ENCODE measurements around the gene TMEM107.
A peak's percentile ranks its signal among the peaks of the same experiment; 100 is the strongest.
"Not testable (repeated sequence)": the region's sequence is repeated elsewhere in the genome, so short reads cannot be mapped to it uniquely, and the experiment has no call there.

TMEM107 gene

DNA sequence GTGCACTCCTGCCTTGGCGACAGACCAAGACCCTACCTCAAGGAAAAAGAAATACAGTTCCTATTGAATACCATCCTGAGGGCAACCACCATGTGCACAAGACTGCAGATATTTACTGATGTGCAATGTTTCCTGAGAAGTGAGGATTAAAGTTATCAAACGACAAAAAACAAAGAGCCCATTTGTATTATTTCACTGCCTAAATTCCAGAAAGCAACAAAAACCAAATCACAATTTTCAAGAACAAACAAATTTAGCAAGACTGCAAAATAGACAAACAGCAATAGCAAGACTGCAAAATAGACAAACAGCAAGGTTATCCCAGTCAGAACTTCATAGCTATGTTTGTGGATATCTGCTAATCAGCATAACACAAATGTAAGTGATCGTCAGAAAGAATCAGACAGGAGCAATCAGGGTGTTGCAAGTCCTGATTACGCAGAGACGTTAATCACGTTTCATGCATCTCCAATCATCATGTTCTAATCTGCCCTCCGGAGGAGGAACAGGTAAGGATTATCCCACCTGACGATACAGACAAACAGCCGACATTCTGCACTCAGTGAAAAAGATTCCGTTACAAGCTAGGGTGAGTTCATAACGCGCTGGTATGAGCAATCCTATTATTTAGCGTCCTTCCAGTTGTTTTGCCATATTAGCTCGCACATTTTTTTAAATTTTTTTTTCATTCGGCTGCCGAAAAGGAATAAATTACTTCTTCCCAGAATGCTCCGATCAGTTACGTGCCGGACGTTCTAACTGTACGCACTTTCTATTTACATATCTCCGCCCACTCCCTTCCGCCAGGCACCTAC, 2.9 kb downstream of the TMEM107 start:
- ChIA-PET CTCF (no interaction called here), POLR2A (interaction anchor here (0.5 to 2.1 kb wide), 24 partner anchors 10 to 486 kb away, joined by 3 to 17 read pairs (median 6); partner anchors contain the start of genes BORCS6, CTC1, HES7 and PER1)
- TF ChIP-seq, protein P1, sequence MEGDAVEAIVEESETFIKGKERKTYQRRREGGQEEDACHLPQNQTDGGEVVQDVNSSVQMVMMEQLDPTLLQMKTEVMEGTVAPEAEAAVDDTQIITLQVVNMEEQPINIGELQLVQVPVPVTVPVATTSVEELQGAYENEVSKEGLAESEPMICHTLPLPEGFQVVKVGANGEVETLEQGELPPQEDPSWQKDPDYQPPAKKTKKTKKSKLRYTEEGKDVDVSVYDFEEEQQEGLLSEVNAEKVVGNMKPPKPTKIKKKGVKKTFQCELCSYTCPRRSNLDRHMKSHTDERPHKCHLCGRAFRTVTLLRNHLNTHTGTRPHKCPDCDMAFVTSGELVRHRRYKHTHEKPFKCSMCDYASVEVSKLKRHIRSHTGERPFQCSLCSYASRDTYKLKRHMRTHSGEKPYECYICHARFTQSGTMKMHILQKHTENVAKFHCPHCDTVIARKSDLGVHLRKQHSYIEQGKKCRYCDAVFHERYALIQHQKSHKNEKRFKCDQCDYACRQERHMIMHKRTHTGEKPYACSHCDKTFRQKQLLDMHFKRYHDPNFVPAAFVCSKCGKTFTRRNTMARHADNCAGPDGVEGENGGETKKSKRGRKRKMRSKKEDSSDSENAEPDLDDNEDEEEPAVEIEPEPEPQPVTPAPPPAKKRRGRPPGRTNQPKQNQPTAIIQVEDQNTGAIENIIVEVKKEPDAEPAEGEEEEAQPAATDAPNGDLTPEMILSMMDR (IDR thresholded peaks at IDR 0.05; ENCODE audit: insufficient read depth, low read length, missing control alignments), result no peak
- DNase-seq (ENCODE audit: low read depth, low spot score), result peak; percentile 91
- peak overlapping the region; percentile 55 for H3K4me3 ChIP-seq (ENCODE audit: low read depth, low read length)

DNA sequence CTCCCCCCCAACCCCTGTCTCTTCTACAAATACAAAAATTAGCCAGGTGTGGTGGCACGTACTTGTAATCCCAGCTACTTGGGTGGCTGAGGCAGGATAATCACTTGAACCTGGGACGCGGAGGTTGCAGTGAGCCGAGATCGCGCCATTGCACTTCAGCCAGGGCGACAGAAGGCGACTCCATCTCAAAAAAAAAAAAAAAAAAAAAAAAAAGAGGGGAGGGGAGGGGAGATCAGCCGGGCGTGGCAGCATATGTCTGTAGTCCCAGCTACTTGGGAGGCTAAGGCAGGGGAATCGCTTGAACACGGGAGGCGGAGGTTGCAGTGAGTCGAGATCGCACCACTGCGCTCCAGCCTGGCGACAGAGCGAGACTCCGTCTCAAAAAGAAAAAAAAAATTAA, 6.0 kb downstream of the TMEM107 start:
- ChIA-PET CTCF (interaction anchor here (1.0 to 1.9 kb wide), 3 partner anchors 11 to 90 kb away, joined by 3 to 6 read pairs (median 4); partner anchors contain the start of gene HES7), POLR2A (interaction anchor here (0.7 kb wide), 1 partner anchor 52 kb away, joined by 5 read pairs; no protein-coding TSS in a partner anchor)
- not testable (repeated sequence) for DNase-seq (ENCODE audit: low read depth, low spot score); H3K4me3 ChIP-seq (ENCODE audit: low read depth, low read length)

DNA sequence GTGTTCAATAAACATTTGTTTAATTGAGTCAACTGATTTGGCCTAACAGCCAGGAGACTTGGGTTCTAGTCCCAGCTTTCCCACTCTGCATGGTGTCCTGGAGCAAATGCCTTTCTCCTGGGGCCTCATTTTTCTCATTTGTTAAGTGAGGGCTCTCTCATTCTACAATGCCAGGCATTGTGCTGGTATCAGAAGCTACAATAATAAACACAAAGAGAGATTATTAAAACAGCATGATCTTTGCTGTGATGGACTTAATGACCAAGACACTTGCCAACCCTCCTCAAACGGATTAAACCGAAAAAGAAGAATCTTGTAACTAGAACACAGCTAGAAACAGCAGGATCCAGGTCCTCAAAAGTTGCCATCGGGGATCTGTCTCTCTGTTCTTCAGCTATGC, 8.7 kb downstream of the TMEM107 start:
- no peak overlapping the region for H3K4me3 ChIP-seq (ENCODE audit: low read depth, low read length)
- CTCF ChIA-PET, result interaction anchor here (0.9 to 2.6 kb wide), 6 partner anchors 9 to 107 kb away, joined by 3 to 13 read pairs (median 4); no protein-coding TSS in a partner anchor
- DNase-seq (ENCODE audit: low read depth, low spot score), result no peak
- TF ChIP-seq, protein P1 (IDR thresholded peaks at IDR 0.05; ENCODE audit: insufficient read depth, low read length, missing control alignments), result no peak
- POLR2A ChIA-PET, result no interaction called here

DNA sequence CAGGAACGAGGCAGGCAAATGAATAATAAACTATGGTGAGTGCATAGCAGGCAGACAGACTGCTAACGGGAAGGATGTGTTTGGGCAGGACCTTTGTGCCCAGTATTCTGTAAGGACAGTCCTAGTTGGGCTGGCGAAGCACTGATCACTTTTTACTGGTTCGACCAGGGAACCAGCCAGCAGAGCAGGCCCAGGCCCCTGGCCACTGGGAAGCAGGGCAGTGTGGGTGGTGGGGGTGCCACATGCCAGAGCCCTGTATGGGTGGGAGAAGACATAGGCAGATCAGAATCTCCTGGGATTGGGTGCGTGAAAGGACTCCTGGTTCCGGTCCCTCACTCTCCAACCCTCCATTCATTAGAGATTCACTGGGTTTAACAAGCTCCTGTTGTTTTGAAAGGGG, 9.4 kb downstream of the TMEM107 start:
- CTCF ChIA-PET, result interaction anchor here (0.6 to 2.6 kb wide), 3 partner anchors 8 to 109 kb away, joined by 3 to 13 read pairs (median 3); no protein-coding TSS in a partner anchor
- TF ChIP-seq, protein P1 (IDR thresholded peaks at IDR 0.05; ENCODE audit: insufficient read depth, low read length, missing control alignments), result no peak
- no peak overlapping the region for H3K4me3 ChIP-seq (ENCODE audit: low read depth, low read length)
- DNase-seq (ENCODE audit: low read depth, low spot score), result no peak
- POLR2A ChIA-PET, result no interaction called here

DNA sequence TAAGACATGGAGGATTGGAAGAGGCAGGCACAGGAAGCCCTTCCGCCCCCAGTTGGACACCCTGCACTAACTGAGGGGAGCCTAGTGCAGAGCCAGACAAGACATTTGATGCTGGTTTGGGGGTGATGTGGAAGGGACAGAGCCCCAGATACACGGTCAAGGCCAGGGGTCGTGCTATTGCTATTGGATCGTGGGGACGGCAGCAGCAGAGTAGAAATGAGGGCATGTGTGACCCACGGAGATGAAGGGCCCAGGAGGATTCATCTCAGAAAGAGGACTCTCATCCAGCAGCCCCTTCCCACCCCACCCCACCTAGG, 11.4 kb downstream of the TMEM107 start:
- POLR2A ChIA-PET, result interaction anchor here (0.6 to 2.5 kb wide), 2 partner anchors 9 to 621 kb away, joined by 3 to 14 read pairs; no protein-coding TSS in a partner anchor
- no peak for DNase-seq (ENCODE audit: low read depth, low spot score)
- H3K4me3 ChIP-seq (ENCODE audit: low read depth, low read length), result no peak overlapping the region
- CTCF ChIA-PET, result interaction anchor here (1.0 to 1.8 kb wide), 3 partner anchors 44 to 72 kb away, joined by 3 to 6 read pairs (median 3); partner anchors contain the start of gene ALOXE3
- TF ChIP-seq, protein P1 (IDR thresholded peaks at IDR 0.05; ENCODE audit: insufficient read depth, low read length, missing control alignments), result no peak

DNA sequence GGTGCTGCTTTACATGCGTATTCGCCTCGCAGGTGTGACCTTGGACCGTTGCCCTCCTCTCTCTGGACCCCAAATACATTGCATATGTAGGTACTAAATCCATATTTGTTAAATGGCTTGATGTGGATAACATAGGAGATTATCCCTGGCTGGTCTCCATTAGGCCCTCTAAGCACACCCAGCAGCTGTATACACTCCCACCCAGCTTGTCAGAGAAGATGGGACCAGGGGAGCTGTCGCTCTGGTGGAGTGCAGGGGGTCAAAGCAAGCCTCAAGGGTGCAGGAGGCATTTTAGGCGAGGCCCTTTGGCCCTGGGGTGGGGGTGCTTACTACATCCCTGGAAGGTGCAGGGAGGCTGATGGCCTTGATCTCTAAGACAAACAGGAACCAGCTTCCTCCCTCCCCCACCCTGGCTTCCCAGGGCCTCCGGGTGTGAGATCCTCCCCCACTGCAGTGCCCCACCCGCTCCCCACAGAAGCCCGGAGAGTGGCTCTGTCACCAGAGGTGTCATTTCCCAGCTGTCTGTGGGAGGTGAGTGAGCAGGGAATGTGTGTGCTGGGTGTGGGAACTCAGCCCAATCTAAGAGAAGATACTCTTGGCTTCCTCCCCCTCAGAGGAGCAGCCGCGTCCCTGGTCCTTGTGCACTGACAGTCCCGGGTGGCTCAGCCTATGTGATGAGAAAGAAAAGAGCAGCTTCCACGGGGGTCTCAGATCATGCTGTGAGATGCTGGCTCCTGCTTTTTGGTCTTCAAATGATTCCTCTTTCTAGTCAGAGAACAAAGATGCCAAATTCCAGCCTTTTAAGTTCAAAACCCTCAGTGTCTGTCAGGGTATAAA, 12.0 kb downstream of the TMEM107 start:
- ChIA-PET POLR2A (interaction anchor here (0.6 to 2.5 kb wide), 2 partner anchors 9 to 622 kb away, joined by 3 to 14 read pairs; no protein-coding TSS in a partner anchor), CTCF (interaction anchor here (0.9 to 8.6 kb wide), 5 partner anchors 41 to 104 kb away, joined by 3 to 41 read pairs (median 3); partner anchors contain the start of genes ALOXE3 and HES7)
- TF ChIP-seq, protein P1 (IDR thresholded peaks at IDR 0.05; ENCODE audit: insufficient read depth, low read length, missing control alignments), result no peak
- no peak overlapping the region; the same call in 1 of the 2 replicates for H3K4me3 ChIP-seq (ENCODE audit: low read depth, low read length)
- no peak for DNase-seq (ENCODE audit: low read depth, low spot score)
